ENCODE data around the gene RNLS.
A peak's percentile ranks its signal among the peaks of the same experiment; 100 is the strongest.

RNLS gene

DNA sequence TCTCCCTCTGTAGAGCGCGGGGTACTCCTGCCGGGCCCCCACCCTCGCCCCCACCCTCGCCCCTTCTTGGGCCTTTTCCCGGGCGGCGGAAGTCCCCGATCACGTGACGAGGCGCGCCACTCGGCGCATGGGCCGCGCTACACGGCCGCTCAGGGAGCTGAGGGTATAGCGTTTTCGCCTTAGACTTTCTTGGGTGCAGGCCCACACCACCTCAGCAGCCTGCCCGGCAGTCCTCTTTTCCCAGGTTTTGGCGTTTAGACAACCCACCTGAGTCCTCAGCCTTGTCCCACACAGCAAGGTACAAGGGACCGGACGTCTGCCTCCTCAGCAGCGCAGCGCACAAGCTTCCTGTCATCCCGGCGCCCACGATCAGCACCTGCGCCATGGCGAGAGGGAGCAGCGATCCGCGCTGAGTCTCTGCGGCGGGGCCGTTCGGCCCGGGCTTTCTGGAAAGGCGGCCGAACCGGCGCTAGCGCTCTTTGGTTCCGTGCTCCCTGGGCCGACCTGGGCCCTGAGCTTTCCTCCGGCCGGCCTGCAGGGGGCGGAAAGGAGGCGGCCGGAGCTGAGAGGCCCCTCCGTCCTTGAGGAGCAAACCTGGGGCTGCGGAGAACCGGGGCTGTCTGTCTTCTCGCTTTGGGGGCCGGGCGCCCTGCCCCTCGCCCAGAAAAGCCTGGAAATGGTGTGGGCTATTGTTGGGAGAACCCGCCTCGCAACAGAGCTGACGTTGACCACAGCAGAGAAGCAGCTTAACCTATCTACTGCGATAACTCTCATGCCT is at the start of gene RNLS:
Gene RNLS (minus strand): TSS at position 513 of the 778 bp plus-strand sequence.
- peak; percentile 27 to 32 for DNase-seq

DNA sequence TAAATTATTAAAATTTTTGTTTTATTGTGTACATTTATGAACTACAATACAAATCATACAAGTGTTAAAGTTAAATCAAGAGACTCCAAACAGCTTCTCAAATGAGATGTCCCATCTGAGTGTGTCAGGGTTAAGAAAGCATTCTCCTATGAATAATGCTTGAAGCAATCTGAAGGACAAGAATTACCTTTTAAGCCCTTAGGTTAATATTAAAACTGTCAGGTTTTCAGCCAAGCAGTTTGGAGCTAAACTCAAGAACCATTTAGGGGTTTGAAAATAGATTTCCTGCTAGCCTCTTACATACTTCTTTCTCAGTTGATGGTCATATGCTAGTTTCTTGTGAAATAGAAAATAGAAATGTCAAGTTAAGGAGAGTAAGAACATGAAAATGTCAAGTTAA is 41.7 kb upstream of the RNLS start:
- DNase-seq = no peak

DNA sequence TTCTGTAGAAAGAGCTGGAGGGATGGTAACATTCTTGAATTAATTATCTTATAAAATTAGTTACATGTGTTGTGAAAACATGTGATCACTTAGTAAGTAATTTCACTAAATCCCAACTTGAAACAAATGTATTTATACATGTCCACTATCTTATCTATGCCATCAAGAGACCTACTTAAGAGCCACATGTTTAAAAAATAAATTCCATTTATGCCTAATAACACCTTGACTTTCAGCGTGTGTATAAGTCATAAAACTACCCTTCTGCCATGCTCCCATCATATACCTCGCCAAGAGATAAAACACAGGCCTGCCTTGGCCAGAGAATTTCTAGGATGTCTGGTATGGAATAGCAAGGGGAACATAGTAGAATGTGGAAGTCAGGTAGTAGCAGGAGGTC is 40.7 kb upstream of the RNLS start:
- DNase-seq = no peak

DNA sequence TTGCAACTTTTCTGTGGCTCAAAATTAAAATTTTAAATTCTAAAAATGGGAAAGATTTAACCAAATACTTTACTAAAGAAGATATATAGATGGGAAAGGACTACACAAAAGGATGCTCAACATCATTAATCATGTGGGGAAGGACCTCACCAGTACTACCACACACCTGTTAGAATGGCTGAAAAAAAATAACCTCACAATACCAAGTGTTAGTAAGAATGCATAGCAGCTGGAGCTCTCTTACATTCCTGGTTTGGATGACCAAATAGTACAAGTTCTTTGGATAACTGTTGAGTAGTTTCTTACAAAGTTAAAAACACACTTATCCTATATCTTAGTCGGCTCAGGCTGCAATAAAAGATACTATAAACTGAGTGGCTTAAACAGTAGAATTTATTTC is 37.3 kb upstream of the RNLS start:
- no peak for DNase-seq

DNA sequence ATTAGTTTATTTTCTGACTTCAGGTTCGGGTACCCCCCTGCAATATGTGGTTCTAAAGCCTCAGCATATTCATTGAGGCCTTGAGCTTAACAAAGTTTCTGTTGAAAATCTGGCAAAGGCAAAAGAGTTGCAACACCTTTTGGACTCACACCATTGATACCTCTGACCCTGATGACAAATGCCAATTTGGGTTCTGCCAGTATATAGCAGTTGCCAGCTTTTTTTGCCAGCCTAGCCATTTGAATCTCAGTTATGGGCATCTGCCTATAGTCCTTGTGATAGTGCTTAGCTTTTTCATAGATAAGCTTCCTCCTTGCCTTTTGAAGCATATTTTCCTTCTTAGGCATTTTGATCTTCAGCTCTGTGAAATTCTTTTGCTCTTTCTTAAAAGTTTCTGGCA is 35.4 kb upstream of the RNLS start:
- no peak for DNase-seq

DNA sequence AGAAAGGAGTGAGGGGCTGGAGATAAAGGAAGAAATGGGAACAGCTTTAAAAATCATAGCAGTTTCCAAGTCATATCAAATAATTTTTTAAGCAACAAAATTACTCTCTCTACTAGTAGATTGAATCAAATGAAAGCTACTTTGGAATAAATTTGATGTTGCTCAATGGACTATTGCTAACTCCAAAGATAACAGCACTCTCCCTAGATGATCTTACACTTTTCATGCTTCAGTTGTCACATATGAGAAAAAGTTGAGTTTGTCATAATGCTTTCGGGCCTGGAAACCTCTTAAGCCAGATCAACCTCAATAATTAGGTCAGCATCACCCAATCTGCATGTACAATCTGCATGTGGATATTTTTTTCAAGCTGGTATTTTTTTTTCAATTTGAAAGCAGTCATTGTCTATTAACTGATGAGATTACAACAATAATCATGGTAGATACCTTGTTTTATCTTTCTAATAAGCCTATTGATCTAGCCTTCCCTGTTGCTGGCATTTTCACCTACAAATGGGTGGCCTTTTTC is 34.7 kb upstream of the RNLS start:
- DNase-seq = no peak

DNA sequence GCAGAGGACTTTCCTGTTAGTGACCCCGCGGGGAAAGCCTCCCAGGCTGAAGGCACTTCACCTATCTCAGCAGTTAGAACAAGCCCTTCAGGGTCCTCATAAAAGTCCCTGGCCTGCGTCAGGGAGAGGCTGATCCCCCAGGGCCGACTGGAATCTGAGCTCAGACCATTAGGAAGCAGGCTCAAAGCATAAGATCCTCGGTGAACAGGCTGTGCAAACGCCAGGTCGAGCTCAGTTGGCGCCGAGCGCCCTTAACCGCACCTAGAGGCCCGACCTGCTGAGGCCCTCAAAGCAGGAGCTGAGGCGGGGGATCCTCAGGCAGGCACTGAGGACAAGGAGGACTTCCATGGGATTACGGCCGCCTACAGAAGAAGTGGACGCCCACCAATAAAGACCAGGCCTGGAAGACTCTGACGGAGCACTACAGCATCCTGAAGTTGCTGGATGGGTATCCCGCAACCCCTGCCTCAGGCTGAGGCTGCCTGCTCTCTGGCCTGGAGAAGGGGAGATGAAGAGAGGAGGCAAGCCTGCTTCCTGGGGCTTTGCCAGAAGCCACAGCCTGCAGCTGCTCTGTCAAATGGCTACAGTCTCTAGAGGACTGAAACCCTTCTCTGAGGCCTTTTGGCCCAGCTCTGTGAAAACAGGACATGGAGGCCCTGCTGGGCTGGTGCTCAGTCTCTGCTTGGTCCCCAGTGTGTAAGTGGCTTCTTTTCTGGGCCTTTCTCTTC is 33.3 kb upstream of the RNLS start:
- DNase-seq = no peak

DNA sequence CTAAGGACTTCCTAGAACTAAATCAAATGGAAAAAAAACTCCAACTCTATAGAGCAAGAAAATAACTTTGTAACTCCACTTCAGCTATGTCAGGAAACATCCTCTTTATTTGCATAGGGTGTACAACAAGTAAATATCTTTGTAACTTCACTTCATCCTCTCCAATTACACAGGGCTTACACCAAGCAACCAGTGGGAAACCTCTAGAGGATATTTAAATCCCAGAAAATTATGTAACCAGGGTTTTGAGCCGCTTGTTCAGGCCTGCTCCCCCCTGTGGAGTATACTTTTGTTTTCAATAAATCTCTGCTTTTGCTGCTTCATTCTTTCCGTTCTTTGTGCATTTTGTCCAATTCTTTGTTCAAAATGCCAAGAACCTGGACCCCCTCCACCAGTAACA is 25.7 kb upstream of the RNLS start:
- no peak for DNase-seq

DNA sequence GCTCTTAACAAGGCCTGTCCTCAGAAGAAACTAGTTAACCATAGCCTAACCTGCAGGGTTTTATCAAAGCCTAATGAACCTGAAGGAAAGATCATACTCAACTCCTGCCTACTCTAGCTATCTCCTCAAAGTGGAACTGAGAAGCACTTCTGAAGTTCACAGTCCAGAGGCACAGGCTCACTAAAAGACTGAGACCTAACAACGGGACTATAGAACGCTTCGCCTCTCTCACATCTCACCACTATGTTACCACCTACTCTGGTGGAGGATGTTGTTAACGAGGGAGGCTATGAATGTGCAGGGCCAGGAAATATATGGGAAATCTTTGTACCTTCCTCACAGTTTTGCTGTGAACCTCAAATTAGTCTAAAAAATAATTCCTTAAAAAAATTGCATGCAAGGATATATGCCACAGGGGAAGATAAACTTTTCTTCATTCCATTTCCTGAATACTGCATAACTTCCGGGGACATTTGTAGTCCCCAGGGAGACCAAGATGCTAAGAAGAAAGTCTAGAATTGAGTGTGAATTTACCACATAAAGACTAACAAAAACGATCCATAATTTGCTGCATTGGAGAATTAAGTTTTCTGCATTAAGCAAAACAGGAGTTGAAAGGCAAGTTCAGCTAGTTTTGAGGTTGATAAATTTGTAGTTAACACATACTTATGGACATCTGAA is 25.1 kb upstream of the RNLS start:
- DNase-seq = no peak

DNA sequence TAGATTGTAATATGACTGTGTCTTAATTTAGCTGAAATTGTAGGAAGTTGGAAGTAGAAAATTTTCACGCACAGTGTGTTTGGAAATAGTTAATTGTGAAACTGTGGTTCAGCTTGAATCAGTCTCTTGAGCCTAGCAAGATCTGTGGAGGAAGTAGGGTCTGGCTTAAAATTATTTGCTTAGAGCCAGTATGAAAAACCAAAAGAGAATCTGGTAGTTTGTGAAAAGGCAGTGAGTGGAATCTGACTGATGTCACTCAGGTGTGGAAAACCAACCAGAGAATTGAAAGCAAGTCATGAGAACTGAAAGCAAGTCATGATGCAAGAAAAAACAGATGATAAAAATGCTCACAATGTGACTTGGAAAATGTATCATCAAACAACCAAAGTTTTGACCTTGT is 14.9 kb upstream of the RNLS start:
- no peak for DNase-seq

DNA sequence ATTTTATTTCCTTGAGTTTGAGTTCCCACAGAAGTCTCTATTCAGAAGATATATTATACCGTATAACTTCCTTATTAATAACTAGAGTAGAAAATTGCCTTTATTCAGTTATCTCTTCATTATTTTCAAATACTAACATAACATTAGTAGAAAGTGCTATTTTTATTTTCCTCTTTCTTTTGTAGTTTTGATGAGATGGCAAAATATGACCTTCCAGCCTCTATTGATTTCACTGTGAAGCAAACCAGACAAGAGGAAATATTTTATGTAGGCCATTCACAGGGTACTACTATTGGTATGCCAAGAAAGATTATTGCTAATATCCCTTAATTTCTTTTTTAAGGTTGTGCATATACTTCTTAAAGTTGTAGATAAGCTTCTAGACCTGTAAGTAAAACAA is 11.4 kb upstream of the RNLS start:
- no peak for DNase-seq

DNA sequence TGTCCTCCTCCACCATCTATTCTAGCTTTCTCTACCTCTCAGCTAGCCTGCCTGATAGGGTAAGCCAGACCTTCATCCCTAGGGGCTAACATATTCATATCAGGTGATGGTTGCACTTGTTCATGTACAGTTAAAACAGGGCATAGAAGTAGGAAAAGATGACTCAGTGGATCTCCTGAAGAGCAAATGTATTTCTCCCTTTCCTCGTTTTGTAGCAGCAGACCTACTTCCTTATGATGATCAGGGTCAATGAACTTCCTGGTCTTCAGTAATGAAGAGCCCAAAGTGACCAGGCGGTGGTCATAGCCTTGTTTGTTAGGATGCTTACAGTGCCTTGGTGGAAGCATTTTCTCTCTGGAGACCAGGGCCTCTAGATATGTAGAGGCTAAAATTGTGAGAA is 9.8 kb upstream of the RNLS start:
- DNase-seq = no peak

DNA sequence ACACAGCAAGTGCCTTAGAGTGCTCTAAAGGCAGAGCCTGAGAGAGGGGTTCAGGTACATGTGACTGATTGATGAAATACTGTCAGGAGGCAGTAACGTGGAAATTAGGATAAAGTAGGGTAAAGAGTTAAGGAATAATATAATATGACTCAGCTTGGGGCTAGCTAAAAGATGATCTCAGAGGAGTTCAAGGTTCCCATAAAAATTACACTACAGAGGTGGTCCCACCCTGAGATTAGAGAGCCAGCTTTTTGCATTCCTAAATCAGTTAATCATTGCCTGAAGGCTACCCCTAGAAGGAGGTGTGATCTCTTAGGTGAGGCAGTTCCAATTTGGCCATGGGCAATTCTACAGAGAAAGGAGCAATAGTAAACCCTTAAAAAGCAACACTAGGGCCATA is 9.3 kb upstream of the RNLS start:
- no peak for DNase-seq

DNA sequence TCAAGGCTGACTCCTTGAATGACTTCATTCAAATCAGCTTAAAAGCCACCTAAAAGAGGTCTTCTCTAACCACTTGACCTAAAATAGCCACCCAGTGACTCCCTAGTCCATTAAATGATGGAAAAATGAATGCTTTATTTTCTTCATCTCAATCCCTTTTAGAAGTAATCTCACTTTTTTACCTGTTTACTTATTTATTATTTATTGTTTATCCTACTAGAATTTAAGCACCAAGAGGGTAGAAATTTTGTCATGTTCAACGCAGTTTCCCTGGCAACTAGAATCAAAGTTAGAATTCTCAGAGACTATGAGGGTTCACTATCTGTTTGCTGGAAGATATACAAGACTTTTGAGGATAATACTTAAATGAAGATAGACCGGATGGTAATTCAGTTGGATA is 3.3 kb upstream of the RNLS start, which contains the start of gene LIPJ:
Gene LIPJ (plus strand): TSS at position 301 of the 400 bp plus-strand sequence. CDS start 3,926 bp downstream, outside the sequence.
- no peak for DNase-seq

DNA sequence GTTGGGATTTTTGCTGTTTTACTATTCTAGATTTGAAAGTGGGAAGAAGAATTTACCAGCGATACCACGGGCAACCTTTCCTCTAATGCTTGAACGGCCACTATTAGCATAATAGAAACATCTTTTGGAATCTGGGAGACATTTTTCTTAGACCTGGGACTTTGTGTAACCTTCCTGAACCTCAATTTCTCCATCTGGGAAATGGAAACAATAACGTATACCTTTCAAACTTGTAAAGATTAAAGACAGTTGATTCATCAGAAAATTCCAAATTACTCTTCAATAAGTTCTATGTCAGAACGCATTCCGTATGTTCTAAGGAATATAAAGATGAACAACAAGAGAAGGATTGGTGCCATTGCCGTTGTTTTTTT is 453 bp upstream of the RNLS start:
- no peak for DNase-seq

DNA sequence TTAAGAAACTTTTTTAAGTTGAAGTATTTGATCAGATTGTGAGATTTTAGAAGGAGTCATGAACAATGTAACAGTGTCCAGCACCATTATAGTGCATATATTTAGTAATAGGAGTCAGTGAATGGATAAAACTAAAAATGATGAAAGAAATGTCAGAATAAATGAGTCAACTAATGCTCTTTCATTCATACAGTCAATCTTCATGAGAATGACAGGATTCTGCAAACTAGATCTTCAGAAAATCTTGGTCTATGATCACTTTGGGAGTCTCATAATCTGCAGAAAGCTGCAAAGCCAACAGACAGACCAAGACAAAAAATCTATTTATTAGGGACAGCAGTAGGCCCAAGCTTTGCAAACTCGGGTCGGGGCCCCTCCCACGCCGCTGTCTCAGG is 710 bp downstream of the RNLS start:
- DNase-seq = no peak

DNA sequence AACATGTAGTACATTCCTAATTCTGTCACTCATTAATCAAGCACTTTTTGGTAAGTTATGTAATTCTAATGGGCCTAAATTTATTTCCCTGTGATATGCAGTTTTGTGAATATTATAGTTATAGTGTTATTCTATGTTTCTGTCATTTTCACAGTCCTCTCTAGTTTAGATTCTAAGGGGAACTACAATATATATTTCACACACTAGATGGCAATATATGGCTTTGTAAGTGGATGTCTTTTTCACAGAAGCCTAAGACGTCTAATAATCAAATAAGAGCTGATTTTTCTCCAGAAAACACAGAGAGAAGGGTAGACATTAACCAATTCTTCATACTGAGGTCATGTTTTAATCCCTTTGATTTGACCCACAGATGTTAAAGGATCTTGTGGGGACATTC is 18.0 kb downstream of the RNLS start:
- no peak for DNase-seq

DNA sequence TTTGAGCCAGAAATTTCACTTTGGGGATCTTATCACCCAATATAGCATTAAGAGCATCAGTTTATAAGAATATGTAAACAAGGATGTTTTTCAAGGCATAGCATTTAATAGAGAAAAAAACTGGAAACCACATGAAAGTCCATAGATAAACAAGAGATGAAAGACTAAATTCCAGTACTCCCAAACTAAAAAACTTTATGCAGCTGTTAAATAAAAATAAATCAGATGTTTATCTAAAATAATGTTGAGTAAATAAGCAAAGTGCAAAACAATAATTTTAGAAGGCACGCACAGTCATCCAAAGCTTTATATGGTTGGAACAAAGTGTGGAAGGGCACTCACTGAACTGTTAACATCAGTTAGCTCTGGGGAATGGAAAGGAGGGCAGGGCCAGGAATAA is 21.0 kb downstream of the RNLS start:
- no peak for DNase-seq

DNA sequence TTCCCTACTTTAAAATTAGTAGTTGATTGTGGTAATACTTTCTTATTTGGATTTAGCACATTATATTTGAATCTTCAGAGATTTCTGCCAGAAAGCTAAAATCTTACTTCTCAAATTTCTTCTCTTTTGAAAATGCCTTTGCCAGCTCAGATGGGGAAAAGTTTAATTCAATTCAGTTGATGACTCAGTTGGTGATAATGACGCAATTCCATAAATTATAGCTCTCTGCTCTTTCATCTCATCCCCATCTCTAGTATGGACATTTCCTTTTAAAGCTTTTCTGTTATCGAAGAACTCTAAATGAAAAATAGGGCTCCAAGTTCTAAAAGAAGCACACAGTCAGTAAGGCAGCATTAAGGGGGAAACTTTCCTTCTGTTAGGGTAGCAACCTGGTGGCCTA is 25.5 kb downstream of the RNLS start:
- DNase-seq = no peak

DNA sequence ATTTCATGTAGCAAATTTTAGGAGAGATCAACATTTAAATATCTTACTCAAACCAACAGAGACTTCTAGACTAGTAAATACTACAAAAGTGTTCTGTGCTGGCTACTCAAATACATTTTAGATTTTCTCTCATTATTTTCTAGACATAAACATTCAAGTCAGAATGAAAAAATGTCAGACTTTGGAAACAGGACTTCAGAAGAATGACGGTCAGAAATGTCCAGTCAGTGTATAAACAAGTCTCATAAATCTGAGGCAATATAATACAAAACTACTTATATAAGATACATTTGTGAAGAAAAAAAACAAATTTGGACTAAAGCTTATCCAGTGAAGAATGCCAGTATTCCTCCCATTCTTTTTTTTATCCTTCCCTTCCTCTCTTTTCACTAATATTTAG is 25.9 kb downstream of the RNLS start:
- no peak for DNase-seq

DNA sequence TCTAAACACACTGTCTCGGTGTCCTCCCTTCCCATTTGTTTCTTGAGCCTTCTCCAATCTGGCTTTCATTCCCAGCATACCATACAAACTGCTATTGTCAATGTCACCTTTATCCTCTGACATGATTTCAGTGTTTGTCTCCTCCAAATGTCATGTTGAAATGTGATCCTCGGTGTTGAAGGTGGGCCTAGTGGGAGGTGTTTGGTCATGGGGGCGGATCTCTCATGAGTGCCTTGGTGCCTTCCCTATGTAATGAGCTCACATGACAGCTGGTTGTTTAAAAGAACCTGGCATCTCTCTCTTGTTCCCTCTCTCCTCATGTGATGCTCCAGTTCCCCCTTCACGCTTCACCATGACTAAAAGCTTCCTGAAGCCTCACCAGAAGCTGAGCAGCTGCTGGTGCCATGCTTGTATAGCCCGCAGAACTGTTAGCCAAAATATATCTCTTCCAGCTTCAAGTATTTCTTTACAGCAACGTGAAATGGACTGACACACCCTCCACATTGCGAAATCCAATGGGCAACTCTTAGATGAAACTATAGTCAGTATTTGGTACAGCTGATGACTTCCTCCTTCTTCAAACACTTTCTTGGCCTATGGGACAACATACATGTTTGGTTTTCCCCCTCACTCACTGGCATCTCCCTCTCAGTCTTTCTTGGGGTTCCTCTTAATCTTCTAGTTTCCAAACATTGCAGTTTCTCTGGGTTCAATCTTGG is 27.8 kb downstream of the RNLS start:
- no peak for DNase-seq

DNA sequence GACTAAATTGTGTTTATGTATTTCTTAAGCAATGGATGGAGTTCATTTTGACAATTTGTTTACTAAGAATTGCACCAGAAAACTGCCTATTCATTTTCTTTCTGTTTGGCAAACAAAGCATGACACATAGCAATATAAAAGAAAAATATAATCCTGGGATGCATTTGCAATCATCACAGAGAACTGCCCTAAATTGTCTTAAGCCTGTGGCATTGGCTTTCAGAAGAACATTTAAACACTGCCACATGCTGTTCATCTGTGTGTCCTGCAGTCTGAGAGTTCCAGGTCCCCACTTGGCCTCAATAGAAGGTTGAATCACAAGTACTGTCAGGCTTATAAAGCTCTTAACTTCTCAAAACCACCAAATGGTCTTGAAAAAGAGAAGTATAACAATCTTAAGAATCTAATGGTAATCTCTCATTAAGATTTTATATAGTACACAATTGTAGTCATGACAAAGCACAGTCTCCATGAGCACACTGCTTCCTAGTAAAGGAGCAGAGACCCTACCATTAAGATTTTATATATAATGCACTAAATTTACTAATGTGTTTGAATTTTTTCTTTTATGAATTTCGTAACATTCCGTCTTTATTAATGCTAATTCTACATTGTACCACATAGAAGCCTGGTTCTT is 29.9 kb downstream of the RNLS start:
- peak in 1 of 2 experiments; percentile 4 for DNase-seq

DNA sequence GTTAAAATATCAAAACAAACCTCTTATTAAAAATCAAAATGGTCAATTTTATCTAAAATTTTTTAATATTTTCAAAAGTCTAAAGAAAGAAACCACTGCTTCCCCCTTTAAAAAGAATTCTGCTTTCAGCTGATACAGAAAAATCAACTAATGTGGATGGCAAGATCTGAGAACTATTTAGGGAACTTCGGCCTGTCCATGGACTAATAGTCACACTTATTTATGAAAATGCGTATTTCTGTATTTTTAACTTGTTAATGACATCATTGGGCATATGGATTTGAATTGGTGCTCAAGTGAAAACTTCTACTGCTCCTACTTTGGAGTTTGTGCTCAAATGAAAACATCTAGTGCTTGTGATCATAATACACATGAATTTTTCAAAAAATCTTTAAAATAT is 31.9 kb downstream of the RNLS start:
- DNase-seq = no peak

All from NCI-H187 (cell line).